Measurements from ENCODE around the gene PDCD7.

The PDCD7 gene

GRCh38 chr15:65164139-65164538 is 30.5 kb upstream of the PDCD7 start:
- TF ChIP-seq TEAD4 (IDR thresholded peaks at IDR 0.05) (no peak), MAX (IDR thresholded peaks at IDR 0.05) (no peak), CREB1 (IDR thresholded peaks at IDR 0.05; ENCODE audit: low read depth) (no peak), TAF1 (IDR thresholded peaks at IDR 0.05; ENCODE audit: low read depth) (no peak), YY1 (IDR thresholded peaks at IDR 0.05; ENCODE audit: low read depth) (no peak)

GRCh38 chr15:65163041-65163440 is 29.4 kb upstream of the PDCD7 start:
- TF ChIP-seq USF1 (IDR thresholded peaks at IDR 0.05): no peak
- TF ChIP-seq TCF12 (IDR thresholded peaks at IDR 0.05; ENCODE audit: low read depth): no peak
- TF ChIP-seq MAX (IDR thresholded peaks at IDR 0.05): no peak
- TF ChIP-seq CEBPB (IDR thresholded peaks at IDR 0.05): no peak
- TF ChIP-seq CREB1 (IDR thresholded peaks at IDR 0.05; ENCODE audit: low read depth): no peak
- no peak for TF ChIP-seq TAF1 (IDR thresholded peaks at IDR 0.05; ENCODE audit: low read depth)
- no peak for TF ChIP-seq RAD21 (IDR thresholded peaks at IDR 0.05; ENCODE audit: low read depth)
- no peak for TF ChIP-seq YY1 (IDR thresholded peaks at IDR 0.05; ENCODE audit: low read depth)
- no peak for TF ChIP-seq NFIC (IDR thresholded peaks at IDR 0.05)
- no peak for TF ChIP-seq EGR1 (IDR thresholded peaks at IDR 0.05)
- no peak for TF ChIP-seq EP300 (IDR thresholded peaks at IDR 0.05; ENCODE audit: borderline replicate concordance)
- no peak for TF ChIP-seq REST (IDR thresholded peaks at IDR 0.05; ENCODE audit: low read depth)
- no peak for TF ChIP-seq ZBTB7A (IDR thresholded peaks at IDR 0.05; ENCODE audit: low read depth)
- no peak for TF ChIP-seq TEAD4 (IDR thresholded peaks at IDR 0.05)

- no peak for TF ChIP-seq TAF1 (IDR thresholded peaks at IDR 0.05; ENCODE audit: low read depth)
- no peak for TF ChIP-seq USF1 (IDR thresholded peaks at IDR 0.05)
- 0 out of 2 replicates have a peak, but pooled peaks have one; percentile 25 for TF ChIP-seq NFIC (IDR thresholded peaks at IDR 0.05)
Observed at GRCh38 chr15:65156692-65157091, 23.1 kb upstream of the PDCD7 start.

GRCh38 chr15:65154720-65155119 is 21.1 kb upstream of the PDCD7 start:
- TF ChIP-seq ZBTB7A (IDR thresholded peaks at IDR 0.05; ENCODE audit: low read depth): no peak
- TF ChIP-seq EGR1 (IDR thresholded peaks at IDR 0.05): no peak
- TF ChIP-seq TCF12 (IDR thresholded peaks at IDR 0.05; ENCODE audit: low read depth): no peak
- TF ChIP-seq CEBPB (IDR thresholded peaks at IDR 0.05): no peak
- TF ChIP-seq RAD21 (IDR thresholded peaks at IDR 0.05; ENCODE audit: low read depth): no peak
- TF ChIP-seq CREB1 (IDR thresholded peaks at IDR 0.05; ENCODE audit: low read depth): no peak
- no peak for TF ChIP-seq FOXM1 (IDR thresholded peaks at IDR 0.05; ENCODE audit: borderline replicate concordance, low read depth)
- no peak for TF ChIP-seq MAX (IDR thresholded peaks at IDR 0.05)
- no peak for TF ChIP-seq YY1 (IDR thresholded peaks at IDR 0.05; ENCODE audit: low read depth)
- no peak for TF ChIP-seq EP300 (IDR thresholded peaks at IDR 0.05; ENCODE audit: borderline replicate concordance)
- TF ChIP-seq REST (IDR thresholded peaks at IDR 0.05; ENCODE audit: low read depth): no peak
- no peak for TF ChIP-seq TEAD4 (IDR thresholded peaks at IDR 0.05)
- no peak for TF ChIP-seq NFIC (IDR thresholded peaks at IDR 0.05)
- no peak for TF ChIP-seq TAF1 (IDR thresholded peaks at IDR 0.05; ENCODE audit: low read depth)
- no peak for TF ChIP-seq USF1 (IDR thresholded peaks at IDR 0.05)

- TF ChIP-seq CREB1 (IDR thresholded peaks at IDR 0.05; ENCODE audit: low read depth) (no peak), NFIC (IDR thresholded peaks at IDR 0.05) (no peak), EGR1 (IDR thresholded peaks at IDR 0.05) (no peak), ZBTB7A (IDR thresholded peaks at IDR 0.05; ENCODE audit: low read depth) (no peak), EP300 (IDR thresholded peaks at IDR 0.05; ENCODE audit: borderline replicate concordance) (no peak), TCF12 (IDR thresholded peaks at IDR 0.05; ENCODE audit: low read depth) (no peak), TEAD4 (IDR thresholded peaks at IDR 0.05) (no peak), USF1 (IDR thresholded peaks at IDR 0.05) (no peak), MAX (IDR thresholded peaks at IDR 0.05) (no peak), RAD21 (IDR thresholded peaks at IDR 0.05; ENCODE audit: low read depth) (no peak), TAF1 (IDR thresholded peaks at IDR 0.05; ENCODE audit: low read depth) (no peak), REST (IDR thresholded peaks at IDR 0.05; ENCODE audit: low read depth) (no peak), YY1 (IDR thresholded peaks at IDR 0.05; ENCODE audit: low read depth) (no peak), CEBPB (IDR thresholded peaks at IDR 0.05) (no peak), FOXM1 (IDR thresholded peaks at IDR 0.05; ENCODE audit: borderline replicate concordance, low read depth) (no peak)
Observed at GRCh38 chr15:65147902-65148301, 14.3 kb upstream of the PDCD7 start.
